ENCODE data around the gene RCBTB2. TPM values are rescaled to one million over a fixed set of nuclear protein-coding genes. Genes with fewer than 3 reads are reported as not detected.

Gene RCBTB2
- total RNA-seq, 1 donor from 2014 or later = 14.7 TPM

GRCh38 chr13:48502601-48503319 lies 30.1 kb downstream of the RCBTB2 start:
- intact Hi-C loops (cut with DNase I) = no loop called here

GRCh38 chr13:48501705-48502104 lies 31.2 kb downstream of the RCBTB2 start:
- TF ChIP-seq POLR2AphosphoS5 (IDR thresholded peaks at IDR 0.05; ENCODE audit: insufficient read depth in 1 of 2, low read depth in 1 of 2) (no peak), CTCF (IDR thresholded peaks at IDR 0.05) (no peak), POLR2A (IDR thresholded peaks at IDR 0.05) (no peak)
- Histone ChIP-seq H3K4me3 (no peak overlapping the region), H3K9me3 (no peaks in the 10 kb centered on the region), H3K27ac (no peak overlapping the region), H3K4me1 (peaks cover 35% of the 10 kb centered on the region), H3K27me3 (no peaks in the 10 kb centered on the region), H3K36me3 (no peaks in the 10 kb centered on the region)
- no peak for DNase-seq (ENCODE audit: extremely low spot score in 2 of 2)
- intact Hi-C loops (cut with DNase I) = no loop called here

More at GRCh38 chr13:48502601-48503319, 30.1 kb downstream of the RCBTB2 start:
- no peak overlapping the region for H3K4me3 ChIP-seq
- H3K27me3 ChIP-seq = no peaks in the 10 kb centered on the region
- H3K9me3 ChIP-seq = no peaks in the 10 kb centered on the region
- TF ChIP-seq POLR2A (IDR thresholded peaks at IDR 0.05) (no peak), POLR2AphosphoS5 (IDR thresholded peaks at IDR 0.05; ENCODE audit: insufficient read depth in 1 of 2, low read depth in 1 of 2) (no peak), CTCF (IDR thresholded peaks at IDR 0.05) (no peak)
- no peak for DNase-seq (ENCODE audit: extremely low spot score in 2 of 2)
- H3K27ac ChIP-seq = no peak overlapping the region
- peaks cover 38% of the 10 kb centered on the region for H3K4me1 ChIP-seq
- H3K36me3 ChIP-seq = no peaks in the 10 kb centered on the region

- Histone ChIP-seq H3K36me3 (no peaks in the 10 kb centered on the region), H3K4me1 (peaks cover 35% of the 10 kb centered on the region), H3K27ac (peak overlapping the region; percentile 78), H3K4me3 (no peak overlapping the region), H3K27me3 (no peaks in the 10 kb centered on the region), H3K9me3 (no peaks in the 10 kb centered on the region)
- no peak for DNase-seq (ENCODE audit: extremely low spot score in 2 of 2)
- peak in 1 of 2 donors; percentile 87 for TF ChIP-seq POLR2AphosphoS5 (IDR thresholded peaks at IDR 0.05; ENCODE audit: insufficient read depth in 1 of 2, low read depth in 1 of 2)
- no peak for TF ChIP-seq POLR2A (IDR thresholded peaks at IDR 0.05)
- no peak for TF ChIP-seq CTCF (IDR thresholded peaks at IDR 0.05)
- intact Hi-C loops (cut with DNase I) = no loop called here
Measured at GRCh38 chr13:48500652-48501197, 32.2 kb downstream of the RCBTB2 start.

GRCh38 chr13:48497669-48498068 lies 35.2 kb downstream of the RCBTB2 start:
- H3K4me3 ChIP-seq = no peak overlapping the region
- H3K9me3 ChIP-seq = no peaks in the 10 kb centered on the region
- no peaks in the 10 kb centered on the region for H3K27me3 ChIP-seq
- intact Hi-C loops (cut with DNase I) = no loop called here
- H3K4me1 ChIP-seq = peaks cover 38% of the 10 kb centered on the region
- DNase-seq (ENCODE audit: extremely low spot score in 2 of 2) = no peak
- TF ChIP-seq CTCF (IDR thresholded peaks at IDR 0.05) (no peak), POLR2A (IDR thresholded peaks at IDR 0.05) (no peak), POLR2AphosphoS5 (IDR thresholded peaks at IDR 0.05; ENCODE audit: insufficient read depth in 1 of 2, low read depth in 1 of 2) (no peak)
- H3K36me3 ChIP-seq = no peaks in the 10 kb centered on the region
- H3K27ac ChIP-seq = no peak overlapping the region
